ENCODE results near the gene RPL26. TPM values are rescaled to one million over a fixed set of nuclear protein-coding genes. Genes with fewer than 3 reads are reported as not detected.
"Not testable (repeated sequence)": the region's sequence is repeated elsewhere in the genome, so short reads cannot be mapped to it uniquely, and the experiment has no call there.

Gene RPL26
- total RNA-seq, 4 donors from 2014 or later: 2,392 to 2,913 (median 2,833) TPM

DNA sequence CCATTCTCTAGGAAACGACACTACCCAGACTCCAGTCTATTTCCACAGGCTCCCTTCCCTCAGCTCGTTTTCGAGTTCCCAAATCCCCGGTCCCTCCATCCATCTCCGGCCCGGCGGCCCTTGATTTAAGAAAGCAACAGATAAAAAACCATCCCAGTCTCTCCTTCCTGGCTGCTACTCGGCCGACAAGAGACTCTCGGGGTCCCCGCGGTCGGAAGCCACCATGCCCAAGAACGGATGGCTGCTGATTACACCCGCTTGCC lies 182 bp downstream of the RPL26 start:
- peaks cover 25% of the 10 kb centered on the region in 2 donors for H3K4me1 ChIP-seq
- no peaks in the 10 kb centered on the region for H3K27me3 ChIP-seq
- TF ChIP-seq CTCF (IDR thresholded peaks at IDR 0.05 in 4 of 5, conservative IDR thresholded peaks at IDR 0.05 in 1 of 5) (no peak), POLR2A (IDR thresholded peaks at IDR 0.05) (no peak)
- intact Hi-C loops (cut with DNase I; ENCODE audit: low total_unique reads) (loop anchor here (1.0 kb wide), 2 partner anchors 52 to 88 kb away; partner anchors contain the start of genes NDEL1 and SLC25A35), in situ Hi-C loops (cut with MboI; ENCODE audit: low sequenced_read_pairs in 4 of 4) (no loop called here)
- peaks cover 0 to 43% of the 10 kb centered on the region in 2 donors for H3K36me3 ChIP-seq
- no peak for DNase-seq
- H3K4me3 ChIP-seq: peak overlapping the region; percentile 67 to 88 (median 87)
- peak; percentile 9 to 16 for ATAC-seq
- H3K27ac ChIP-seq: peak overlapping the region; percentile 84 to 94 (median 92)
- H3K9me3 ChIP-seq: no peaks in the 10 kb centered on the region

DNA sequence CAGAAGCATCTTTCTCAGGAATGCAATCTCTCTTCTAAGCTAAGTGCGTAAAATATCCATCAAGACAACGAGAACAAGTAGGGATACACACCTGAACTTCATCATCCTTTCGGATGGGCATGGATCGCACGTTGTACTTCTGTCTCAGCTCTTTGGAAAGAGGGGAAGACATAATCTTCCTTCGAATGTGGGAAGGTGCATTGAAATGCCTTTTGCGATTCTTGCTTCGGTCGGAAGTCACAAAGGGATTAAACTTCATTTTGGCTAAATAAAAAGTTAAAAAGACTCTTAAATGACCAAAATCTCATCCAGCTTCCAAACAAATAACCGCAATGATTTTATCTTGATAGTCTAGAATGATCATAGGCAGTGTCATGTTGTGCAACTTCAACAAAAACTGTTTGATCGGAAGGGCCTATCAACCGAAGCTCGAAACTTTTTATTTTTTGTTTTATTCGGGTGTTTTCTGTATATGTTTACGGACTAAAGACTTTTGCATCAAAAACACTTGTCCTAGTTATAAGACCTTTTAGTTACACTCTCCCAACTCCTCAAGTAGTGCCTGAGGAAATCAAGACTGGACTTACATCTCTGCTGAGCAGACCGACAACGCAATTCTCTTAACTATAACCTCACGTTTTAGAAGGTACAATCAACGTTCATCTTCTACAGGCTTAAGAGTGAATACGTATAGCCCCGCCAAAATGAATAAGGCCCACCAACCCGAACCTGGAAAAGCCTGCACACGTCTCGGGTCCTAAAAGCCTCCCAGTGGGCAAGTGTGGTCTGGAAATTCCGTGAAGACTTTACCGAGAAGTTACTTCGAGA lies 727 bp downstream of the RPL26 start:
- H3K4me3 ChIP-seq: peak overlapping the region; percentile 67 to 88 (median 87)
- no peaks in the 10 kb centered on the region for H3K27me3 ChIP-seq
- H3K4me1 ChIP-seq: peaks cover 25 to 27% of the 10 kb centered on the region in 2 donors
- DNase-seq (no peak), ATAC-seq (no peak)
- peaks cover 0 to 48% of the 10 kb centered on the region in 2 donors for H3K36me3 ChIP-seq
- H3K27ac ChIP-seq: peak overlapping the region; percentile 84 to 94 (median 92)
- H3K9me3 ChIP-seq: no peaks in the 10 kb centered on the region
- TF ChIP-seq POLR2A (IDR thresholded peaks at IDR 0.05) (no peak), CTCF (IDR thresholded peaks at IDR 0.05 in 4 of 5, conservative IDR thresholded peaks at IDR 0.05 in 1 of 5) (no peak)
- in situ Hi-C loops (cut with MboI; ENCODE audit: low sequenced_read_pairs in 4 of 4) (no loop called here), intact Hi-C loops (cut with DNase I; ENCODE audit: low total_unique reads) (no loop called here)

DNA sequence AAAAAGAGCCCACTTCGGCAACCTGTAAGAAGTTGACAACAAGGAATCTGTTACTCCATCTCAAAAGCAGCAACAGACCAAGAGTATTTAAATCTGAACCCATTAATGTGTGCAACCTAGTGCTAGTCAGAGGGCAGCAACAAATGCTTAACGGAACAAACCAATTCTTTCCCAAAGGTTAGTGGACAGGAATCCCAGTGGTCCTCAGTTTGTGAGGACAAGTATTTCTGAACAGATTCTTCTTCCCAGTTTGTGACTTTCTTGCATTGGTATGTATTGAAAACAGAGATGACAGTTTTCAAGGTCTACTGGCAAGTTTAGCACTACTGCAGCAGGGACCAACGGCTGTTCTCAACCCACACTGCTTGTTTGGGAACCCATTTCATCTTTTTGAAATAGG lies 2.9 kb downstream of the RPL26 start:
- Histone ChIP-seq H3K36me3 (peaks cover 0 to 52% of the 10 kb centered on the region in 2 donors), H3K9me3 (no peaks in the 10 kb centered on the region), H3K4me3 (no peak overlapping the region), H3K4me1 (peaks cover 36 to 43% of the 10 kb centered on the region in 2 donors), H3K27me3 (no peaks in the 10 kb centered on the region), H3K27ac (no peak overlapping the region)
- TF ChIP-seq CTCF (IDR thresholded peaks at IDR 0.05 in 4 of 5, conservative IDR thresholded peaks at IDR 0.05 in 1 of 5) (no peak), POLR2A (IDR thresholded peaks at IDR 0.05) (no peak)
- intact Hi-C loops (cut with DNase I; ENCODE audit: low total_unique reads): no loop called here
- in situ Hi-C loops (cut with MboI; ENCODE audit: low sequenced_read_pairs in 4 of 4): no loop called here
- ATAC-seq: no peak
- DNase-seq: no peak

DNA sequence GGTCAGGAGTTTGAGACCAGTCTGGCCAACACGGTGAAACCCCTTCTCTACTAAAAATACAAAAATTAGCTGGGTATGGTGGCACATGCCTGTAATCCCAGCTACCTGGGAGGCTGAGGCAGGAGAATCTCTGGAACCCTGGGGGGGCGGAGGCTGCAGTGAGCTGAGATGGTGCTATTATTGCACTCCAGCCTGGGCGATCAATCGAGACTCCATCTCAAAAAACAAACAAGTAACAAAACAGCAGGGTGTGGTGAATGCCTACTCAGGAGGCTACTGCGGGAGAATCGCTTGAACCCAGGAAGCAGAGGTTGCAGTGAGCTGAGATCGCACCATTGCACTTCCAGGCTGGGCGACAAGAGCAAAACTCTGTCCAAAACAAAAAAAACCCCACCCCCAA lies 4.9 kb downstream of the RPL26 start:
- H3K27me3 ChIP-seq; ATAC-seq; DNase-seq; H3K9me3 ChIP-seq; H3K4me3 ChIP-seq; in situ Hi-C loops (cut with MboI; ENCODE audit: low sequenced_read_pairs in 4 of 4): not testable (repeated sequence)
- intact Hi-C loops (cut with DNase I; ENCODE audit: low total_unique reads): loop anchor here (5.0 kb wide), 1 partner anchor 536 kb away; no protein-coding TSS in a partner anchor
- Histone ChIP-seq H3K36me3 (peaks cover 0 to 52% of the 10 kb centered on the region in 2 donors), H3K27ac (peak overlapping the region in 1 of 4 donors; percentile 90), H3K4me1 (peaks cover 33 to 42% of the 10 kb centered on the region in 2 donors)

DNA sequence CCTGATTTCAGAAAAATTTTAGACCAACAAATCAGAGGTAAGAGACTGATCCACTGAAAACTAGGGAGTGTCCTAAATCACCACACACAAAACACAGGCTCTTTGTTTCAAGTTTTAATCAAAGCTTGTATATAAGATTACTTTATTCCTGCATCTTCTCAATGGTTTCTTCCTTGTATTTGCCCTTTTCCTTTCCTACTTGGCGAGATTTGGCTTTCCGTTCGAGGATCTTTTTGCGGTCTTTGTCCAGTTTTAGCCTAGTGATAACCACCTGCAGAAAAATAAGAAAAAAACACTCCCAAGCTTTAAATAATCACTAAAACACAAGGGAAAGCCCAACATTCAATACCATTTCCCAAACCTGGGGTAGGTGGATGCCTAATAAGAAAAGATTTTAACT lies 5.6 kb downstream of the RPL26 start:
- Histone ChIP-seq H3K27me3 (no peaks in the 10 kb centered on the region), H3K4me3 (no peak overlapping the region), H3K36me3 (peaks cover 0 to 52% of the 10 kb centered on the region in 2 donors), H3K27ac (peak overlapping the region; percentile 90 to 93 (median 92)), H3K9me3 (no peaks in the 10 kb centered on the region), H3K4me1 (peaks cover 34 to 45% of the 10 kb centered on the region in 2 donors)
- in situ Hi-C loops (cut with MboI; ENCODE audit: low sequenced_read_pairs in 4 of 4) (no loop called here), intact Hi-C loops (cut with DNase I; ENCODE audit: low total_unique reads) (loop anchor here (5.0 kb wide), 1 partner anchor 535 kb away; no protein-coding TSS in a partner anchor)
- TF ChIP-seq POLR2A (IDR thresholded peaks at IDR 0.05): no peak
- DNase-seq (no peak), ATAC-seq (no peak)

Measured in gastrocnemius medialis (tissue), 4 donors.